Measurements from ENCODE around the gene PRR33. TPM values are rescaled to one million over a fixed set of nuclear protein-coding genes. Genes with fewer than 3 reads are reported as not detected.

Gene PRR33
- total and polyA plus RNA-seq, 2 experiments from 2014 or later: 0.29 TPM; not detected in 1

DNA sequence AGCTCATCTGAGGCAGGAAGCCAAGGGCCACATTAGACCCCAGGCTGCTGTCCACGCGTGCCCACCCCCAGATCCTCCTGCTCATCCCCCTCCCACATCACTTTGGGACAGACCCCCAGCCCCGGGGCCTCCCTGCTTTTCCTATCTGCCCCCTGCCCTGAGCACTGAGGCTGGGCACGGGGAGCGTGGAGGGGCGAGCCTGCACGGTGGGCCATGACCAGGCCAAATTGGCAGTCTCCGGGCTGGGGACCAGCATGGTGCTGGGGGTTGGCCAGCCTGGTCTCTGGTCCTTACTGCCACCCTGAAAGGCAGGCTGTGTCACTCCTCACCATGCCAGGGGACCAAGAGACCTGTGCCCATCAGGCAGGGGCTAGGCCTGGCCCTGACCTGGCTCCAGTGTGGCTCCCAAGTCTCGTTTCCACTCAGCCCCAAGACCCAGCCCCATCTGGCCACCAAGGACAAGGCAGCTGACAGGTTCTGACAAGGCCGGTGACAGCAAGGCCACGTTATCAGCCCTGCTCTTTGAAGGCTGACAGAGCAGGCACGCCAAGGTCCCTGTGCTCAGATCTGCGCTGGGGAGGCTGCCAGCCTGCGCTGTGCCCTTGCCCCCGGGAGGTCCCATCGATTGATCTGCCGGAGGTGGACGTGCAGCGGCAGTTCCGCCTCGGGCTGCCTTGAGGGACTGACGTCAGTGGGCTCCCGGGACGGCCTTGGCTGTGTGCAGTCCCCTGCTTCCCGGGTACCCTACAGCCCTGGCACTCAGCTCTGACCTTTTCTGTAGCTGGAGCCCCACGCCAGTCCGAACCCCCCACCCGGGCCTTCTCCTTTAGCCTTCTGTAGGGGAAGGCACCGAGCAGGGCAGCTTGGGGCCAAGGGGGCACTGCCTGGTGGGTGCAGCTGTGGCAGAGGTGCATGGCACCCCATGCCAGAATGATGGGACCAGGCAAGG, 49.3 kb downstream of the PRR33 start:
- peaks cover 24% of the 10 kb centered on the region for H3K4me1 ChIP-seq (ENCODE audit: insufficient read depth)
- H3K4me2 ChIP-seq: no peak overlapping the region
- 90% methylated on average over 28 of the region's 29 CpGs for WGBS (ENCODE audit: low lambda C conversion rate, missing lambda C conversion rate)
- H3K36me3 ChIP-seq (replicated peaks; ENCODE audit: insufficient read depth, low read depth): no peaks in the 10 kb centered on the region
- no peaks in the 10 kb centered on the region for H3K9me3 ChIP-seq (ENCODE audit: low read depth)
- TF ChIP-seq EZH2 (IDR thresholded peaks at IDR 0.05; ENCODE audit: borderline replicate concordance): no peak
- TF ChIP-seq, protein P1, sequence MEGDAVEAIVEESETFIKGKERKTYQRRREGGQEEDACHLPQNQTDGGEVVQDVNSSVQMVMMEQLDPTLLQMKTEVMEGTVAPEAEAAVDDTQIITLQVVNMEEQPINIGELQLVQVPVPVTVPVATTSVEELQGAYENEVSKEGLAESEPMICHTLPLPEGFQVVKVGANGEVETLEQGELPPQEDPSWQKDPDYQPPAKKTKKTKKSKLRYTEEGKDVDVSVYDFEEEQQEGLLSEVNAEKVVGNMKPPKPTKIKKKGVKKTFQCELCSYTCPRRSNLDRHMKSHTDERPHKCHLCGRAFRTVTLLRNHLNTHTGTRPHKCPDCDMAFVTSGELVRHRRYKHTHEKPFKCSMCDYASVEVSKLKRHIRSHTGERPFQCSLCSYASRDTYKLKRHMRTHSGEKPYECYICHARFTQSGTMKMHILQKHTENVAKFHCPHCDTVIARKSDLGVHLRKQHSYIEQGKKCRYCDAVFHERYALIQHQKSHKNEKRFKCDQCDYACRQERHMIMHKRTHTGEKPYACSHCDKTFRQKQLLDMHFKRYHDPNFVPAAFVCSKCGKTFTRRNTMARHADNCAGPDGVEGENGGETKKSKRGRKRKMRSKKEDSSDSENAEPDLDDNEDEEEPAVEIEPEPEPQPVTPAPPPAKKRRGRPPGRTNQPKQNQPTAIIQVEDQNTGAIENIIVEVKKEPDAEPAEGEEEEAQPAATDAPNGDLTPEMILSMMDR (IDR thresholded peaks at IDR 0.05; ENCODE audit: poor library complexity): no peak
- no peak for TF ChIP-seq EZH2phosphoT487 (IDR thresholded peaks at IDR 0.05; ENCODE audit: low read depth, severe bottlenecking, unreplicated experiment)
- H3K9me2 ChIP-seq (replicated peaks; ENCODE audit: insufficient read depth): no peaks in the 10 kb centered on the region
- H3K27me3 ChIP-seq: no peaks in the 10 kb centered on the region
- H3K27ac ChIP-seq: no peak overlapping the region
- H3K4me3 ChIP-seq: no peak overlapping the region
- H2AFZ ChIP-seq: no peak overlapping the region
- no peaks in the 10 kb centered on the region for H4K20me1 ChIP-seq (ENCODE audit: insufficient read depth, poor library complexity, severe bottlenecking)
- DNase-seq (ENCODE audit: low spot score): no peak
- H3K79me2 ChIP-seq: no peaks in the 10 kb centered on the region

DNA sequence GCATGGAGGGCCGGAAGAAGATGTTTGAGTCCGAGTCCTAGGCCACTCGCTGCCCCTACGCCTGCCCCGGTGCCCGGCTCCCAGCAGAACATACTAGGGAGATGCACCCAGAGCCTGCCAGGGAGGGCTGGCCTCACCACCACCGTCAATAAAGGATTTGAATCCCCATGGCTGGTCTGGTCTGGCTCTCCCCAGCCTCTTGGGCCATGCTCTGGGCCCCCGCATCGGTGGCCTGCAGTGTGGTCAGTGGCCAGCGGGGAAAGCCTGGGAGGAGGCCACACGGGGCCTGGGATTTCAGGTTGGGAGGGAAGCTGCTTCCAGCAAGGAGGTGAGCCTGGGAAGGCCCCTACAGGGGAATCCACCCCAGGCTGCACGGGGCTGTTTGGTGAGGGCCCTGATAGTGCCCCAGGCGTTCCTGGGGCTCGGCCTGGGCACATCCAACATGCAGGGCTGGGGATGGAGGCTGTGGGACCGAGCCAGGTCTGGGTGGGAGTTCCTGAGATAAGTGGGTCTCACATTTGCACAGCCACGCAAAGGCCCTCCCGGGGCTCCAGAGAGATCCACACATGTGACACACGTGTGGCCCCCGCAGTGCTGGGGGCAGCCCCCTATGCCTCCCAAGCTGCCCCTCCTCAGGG, 50.1 kb downstream of the PRR33 start:
- no peaks in the 10 kb centered on the region for H3K36me3 ChIP-seq (replicated peaks; ENCODE audit: insufficient read depth, low read depth)
- 91% methylated on average over 19 of the region's 19 CpGs for WGBS (ENCODE audit: low lambda C conversion rate, missing lambda C conversion rate)
- H3K4me3 ChIP-seq: no peak overlapping the region
- TF ChIP-seq, protein P1 (IDR thresholded peaks at IDR 0.05; ENCODE audit: poor library complexity): no peak
- TF ChIP-seq EZH2phosphoT487 (IDR thresholded peaks at IDR 0.05; ENCODE audit: low read depth, severe bottlenecking, unreplicated experiment) (no peak), EZH2 (IDR thresholded peaks at IDR 0.05; ENCODE audit: borderline replicate concordance) (no peak)
- H3K4me1 ChIP-seq (ENCODE audit: insufficient read depth): peaks cover 26% of the 10 kb centered on the region
- no peak overlapping the region for H3K27ac ChIP-seq
- no peak overlapping the region for H3K4me2 ChIP-seq
- no peaks in the 10 kb centered on the region for H3K9me3 ChIP-seq (ENCODE audit: low read depth)
- H3K79me2 ChIP-seq: no peaks in the 10 kb centered on the region
- H2AFZ ChIP-seq: no peak overlapping the region
- no peak for DNase-seq (ENCODE audit: low spot score)
- no peaks in the 10 kb centered on the region for H3K9me2 ChIP-seq (replicated peaks; ENCODE audit: insufficient read depth)
- no peaks in the 10 kb centered on the region for H4K20me1 ChIP-seq (ENCODE audit: insufficient read depth, poor library complexity, severe bottlenecking)
- H3K27me3 ChIP-seq: no peaks in the 10 kb centered on the region

DNA sequence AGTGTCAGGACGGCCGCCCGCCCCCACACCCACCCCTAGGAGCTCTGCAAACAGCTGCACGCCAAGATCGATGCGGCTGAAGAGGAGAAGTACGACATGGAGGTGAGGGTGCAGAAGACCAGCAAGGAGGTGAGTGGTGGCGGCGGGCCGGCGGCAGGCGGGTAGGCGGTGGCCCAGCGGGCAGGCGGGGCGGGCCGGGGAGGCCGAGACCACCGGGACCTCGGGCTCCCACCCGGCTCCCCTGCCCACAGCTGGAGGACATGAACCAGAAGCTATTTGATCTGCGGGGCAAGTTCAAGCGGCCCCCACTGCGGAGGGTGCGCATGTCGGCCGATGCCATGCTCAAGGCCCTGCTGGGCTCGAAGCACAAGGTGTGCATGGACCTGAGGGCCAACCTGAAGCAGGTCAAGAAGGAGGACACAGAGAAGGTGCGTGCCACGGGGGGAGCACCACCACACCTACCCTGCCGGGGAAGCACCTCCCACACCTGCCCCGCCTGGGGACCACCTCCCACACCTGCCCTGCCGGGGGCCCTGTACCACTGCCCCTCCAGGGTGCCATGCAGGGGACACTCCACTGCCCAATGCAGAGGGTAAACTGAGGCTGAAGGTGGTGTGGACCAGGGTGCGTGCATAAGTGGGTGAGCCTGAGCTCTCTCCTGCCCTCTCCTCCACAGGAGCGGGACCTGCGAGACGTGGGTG, 50.8 kb downstream of the PRR33 start:
- no peak overlapping the region for H3K4me2 ChIP-seq
- H3K9me3 ChIP-seq (ENCODE audit: low read depth): no peaks in the 10 kb centered on the region
- no peak for DNase-seq (ENCODE audit: low spot score)
- H3K4me3 ChIP-seq: no peak overlapping the region
- 97% methylated on average over 17 of the region's 37 CpGs for WGBS (ENCODE audit: low lambda C conversion rate, missing lambda C conversion rate)
- no peak overlapping the region for H3K27ac ChIP-seq
- TF ChIP-seq EZH2phosphoT487 (IDR thresholded peaks at IDR 0.05; ENCODE audit: low read depth, severe bottlenecking, unreplicated experiment) (no peak), EZH2 (IDR thresholded peaks at IDR 0.05; ENCODE audit: borderline replicate concordance) (no peak)
- TF ChIP-seq, protein P1 (IDR thresholded peaks at IDR 0.05; ENCODE audit: poor library complexity): no peak
- peaks cover 26% of the 10 kb centered on the region for H3K4me1 ChIP-seq (ENCODE audit: insufficient read depth)
- no peaks in the 10 kb centered on the region for H3K79me2 ChIP-seq
- no peaks in the 10 kb centered on the region for H4K20me1 ChIP-seq (ENCODE audit: insufficient read depth, poor library complexity, severe bottlenecking)
- no peaks in the 10 kb centered on the region for H3K27me3 ChIP-seq
- no peak overlapping the region for H2AFZ ChIP-seq
- no peaks in the 10 kb centered on the region for H3K9me2 ChIP-seq (replicated peaks; ENCODE audit: insufficient read depth)
- H3K36me3 ChIP-seq (replicated peaks; ENCODE audit: insufficient read depth, low read depth): no peaks in the 10 kb centered on the region

All from hepatocyte (in vitro differentiated cells).